OCI-LY1 (cell line): ENCODE results near the gene MACROD2.

ENCODE experiments used
- H2AFZ ChIP-seq: fragments of 200-600 bp; sonication (generic), shearing (Covaris generic); 2 replicates; pipeline ENCODE4 v1.6.0; 2014; ENCODE audit warnings: antibody characterized with exemption, mild to moderate bottlenecking, low read length
- H3F3A ChIP-seq: fragments of 200-600 bp; sonication (generic), shearing (Covaris generic); 2 replicates; pipeline ENCODE4 v1.6.0; 2014; ENCODE audit warnings: mild to moderate bottlenecking, antibody characterized with exemption, low read length, moderate library complexity; ENCODE audit not compliant: insufficient read depth
- H3K27ac ChIP-seq: fragments of 200-600 bp; sonication (generic); 2 replicates; pipeline ENCODE4 v1.5.1; 2014; ENCODE audit warnings: low read length, mixed run types, mild to moderate bottlenecking, low read depth; ENCODE audit not compliant: poor library complexity, severe bottlenecking
- H3K27me3 ChIP-seq: fragments of 200-600 bp; sonication (generic); 2 replicates; pipeline ENCODE4 v1.6.0; 2014; ENCODE audit warnings: antibody characterized with exemption, mild to moderate bottlenecking, low read length, moderate library complexity; ENCODE audit not compliant: insufficient read depth
- H3K36me3 ChIP-seq: fragments of 200-600 bp; sonication (generic); 2 replicates; pipeline ENCODE4 v1.6.1; 2014; ENCODE audit warnings: mild to moderate bottlenecking, antibody characterized with exemption, low read length, moderate library complexity, mixed read lengths; ENCODE audit not compliant: insufficient read depth
- H3K4me1 ChIP-seq: fragments of 200-600 bp; sonication (generic); 2 replicates; pipeline ENCODE4 v1.5.1; 2014; ENCODE audit warnings: mild to moderate bottlenecking, low read length, moderate library complexity; ENCODE audit not compliant: insufficient read depth, severe bottlenecking
- H3K4me2 ChIP-seq: fragments of 200-600 bp; sonication (generic), shearing (Covaris generic); 2 replicates; pipeline ENCODE4 v1.6.1; 2014; ENCODE audit warnings: low read length
- H3K4me3 ChIP-seq: fragments of 200-600 bp; sonication (generic); 2 replicates; pipeline ENCODE4 v1.5.1; 2014; ENCODE audit warnings: low read length, low read depth, mild to moderate bottlenecking, mixed read lengths; ENCODE audit not compliant: poor library complexity, severe bottlenecking
- H3K79me2 ChIP-seq: fragments of 200-600 bp; shearing (Covaris generic); 2 replicates; pipeline ENCODE4 v1.6.1; 2016; ENCODE audit warnings: mixed run types, low read length, mixed read lengths; ENCODE audit not compliant: insufficient read depth
- H3K9ac ChIP-seq: fragments of 200-600 bp; sonication (generic), shearing (Covaris generic); 2 replicates; pipeline ENCODE4 v1.6.1; 2014; ENCODE audit warnings: mild to moderate bottlenecking, low read length, mixed read lengths
- H3K9me2 ChIP-seq: fragments of 200-600 bp; sonication (generic), shearing (Covaris generic); 2 replicates; pipeline ENCODE4 v1.6.1; 2014; ENCODE audit warnings: low read depth, mild to moderate bottlenecking, low read length, mixed read lengths
- H3K9me3 ChIP-seq: fragments of 200-600 bp; shearing (Covaris generic); 2 replicates; pipeline ENCODE4 v1.6.1; 2014; ENCODE audit warnings: low read length, mixed read lengths
- H4K20me1 ChIP-seq: fragments of 200-600 bp; sonication (generic), shearing (Covaris generic); 2 replicates; pipeline ENCODE4 v1.6.0; 2016; ENCODE audit warnings: mild to moderate bottlenecking, low read length; ENCODE audit not compliant: insufficient read depth
- EZH2 ChIP-seq: fragments of 200-600 bp; sonication (generic), shearing (Covaris generic); IDR thresholded peaks from 2 replicates; pipeline ENCODE4 v1.8.0; 2017; ENCODE audit warnings: borderline replicate concordance, mixed run types, mild to moderate bottlenecking, antibody characterized with exemption, low read length, moderate library complexity, mixed read lengths
- TF ChIP-seq, protein P1 (sequence below): fragments of 200-600 bp; sonication (generic), shearing (Covaris generic); IDR thresholded peaks from 2 replicates; pipeline ENCODE4 v1.5.1; 2017; ENCODE audit warnings: mild to moderate bottlenecking, antibody characterized with exemption, low read length, moderate library complexity, mixed read lengths

The MACROD2 gene

DNA sequence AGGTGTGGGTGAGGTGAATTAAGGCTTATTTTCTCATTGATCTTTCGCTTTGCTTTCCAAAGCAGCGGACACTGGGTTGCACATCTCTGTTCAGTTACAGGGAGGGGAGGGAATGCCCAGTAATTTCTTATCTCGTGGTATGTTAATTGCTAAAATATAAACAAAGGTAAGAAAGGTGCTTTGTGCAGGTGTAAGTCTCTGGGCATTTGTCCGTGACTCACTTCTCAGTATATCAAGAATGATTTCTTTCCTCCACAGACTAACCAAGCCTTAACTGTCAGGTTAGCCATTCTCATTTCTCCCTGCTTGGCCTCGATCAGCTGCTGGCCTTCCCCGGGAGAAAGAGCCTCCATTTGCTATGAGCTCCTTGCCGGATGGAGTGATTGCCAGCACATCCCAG is 1715.9 kb downstream of the MACROD2 start:
- no peaks in the 10 kb centered on the region for H3K9me3 ChIP-seq
- H3F3A ChIP-seq, result no peaks in the 10 kb centered on the region
- H4K20me1 ChIP-seq, result no peaks in the 10 kb centered on the region
- no peak overlapping the region for H3K4me3 ChIP-seq
- H3K4me1 ChIP-seq, result no peaks in the 10 kb centered on the region
- H3K27ac ChIP-seq, result no peak overlapping the region
- no peaks in the 10 kb centered on the region for H3K9me2 ChIP-seq
- H3K27me3 ChIP-seq, result no peaks in the 10 kb centered on the region
- H3K4me2 ChIP-seq, result no peak overlapping the region
- no peaks in the 10 kb centered on the region for H3K79me2 ChIP-seq
- H2AFZ ChIP-seq, result no peak overlapping the region
- H3K36me3 ChIP-seq, result no peaks in the 10 kb centered on the region
- TF ChIP-seq, protein P1, sequence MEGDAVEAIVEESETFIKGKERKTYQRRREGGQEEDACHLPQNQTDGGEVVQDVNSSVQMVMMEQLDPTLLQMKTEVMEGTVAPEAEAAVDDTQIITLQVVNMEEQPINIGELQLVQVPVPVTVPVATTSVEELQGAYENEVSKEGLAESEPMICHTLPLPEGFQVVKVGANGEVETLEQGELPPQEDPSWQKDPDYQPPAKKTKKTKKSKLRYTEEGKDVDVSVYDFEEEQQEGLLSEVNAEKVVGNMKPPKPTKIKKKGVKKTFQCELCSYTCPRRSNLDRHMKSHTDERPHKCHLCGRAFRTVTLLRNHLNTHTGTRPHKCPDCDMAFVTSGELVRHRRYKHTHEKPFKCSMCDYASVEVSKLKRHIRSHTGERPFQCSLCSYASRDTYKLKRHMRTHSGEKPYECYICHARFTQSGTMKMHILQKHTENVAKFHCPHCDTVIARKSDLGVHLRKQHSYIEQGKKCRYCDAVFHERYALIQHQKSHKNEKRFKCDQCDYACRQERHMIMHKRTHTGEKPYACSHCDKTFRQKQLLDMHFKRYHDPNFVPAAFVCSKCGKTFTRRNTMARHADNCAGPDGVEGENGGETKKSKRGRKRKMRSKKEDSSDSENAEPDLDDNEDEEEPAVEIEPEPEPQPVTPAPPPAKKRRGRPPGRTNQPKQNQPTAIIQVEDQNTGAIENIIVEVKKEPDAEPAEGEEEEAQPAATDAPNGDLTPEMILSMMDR, result no peak
- no peak overlapping the region for H3K9ac ChIP-seq

DNA sequence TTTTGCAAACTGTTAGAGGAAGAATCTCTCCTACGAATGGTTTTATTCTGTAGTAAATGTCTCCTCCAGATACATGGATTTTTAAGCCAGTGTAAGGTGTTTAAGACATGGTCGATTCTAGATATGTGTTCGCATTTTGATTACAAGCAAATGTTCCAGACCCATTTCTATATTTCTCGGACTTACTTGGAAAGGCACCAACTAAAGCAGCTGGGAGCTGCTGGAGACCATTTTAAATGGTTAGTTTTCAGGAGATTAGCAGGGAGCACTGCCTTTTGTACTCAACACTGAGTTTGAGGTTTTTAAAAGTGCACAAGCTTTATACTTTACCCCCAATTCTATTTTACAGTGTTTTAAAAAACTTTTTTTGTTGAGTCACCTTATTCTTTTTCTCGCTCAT is 1720.9 kb downstream of the MACROD2 start:
- Histone ChIP-seq H3K27me3 (no peaks in the 10 kb centered on the region), H3K27ac (no peak overlapping the region), H3K9me2 (no peaks in the 10 kb centered on the region), H2AFZ (no peak overlapping the region), H4K20me1 (no peaks in the 10 kb centered on the region), H3K36me3 (no peaks in the 10 kb centered on the region), H3K9ac (no peak overlapping the region), H3K9me3 (no peaks in the 10 kb centered on the region), H3K79me2 (no peaks in the 10 kb centered on the region), H3K4me1 (no peaks in the 10 kb centered on the region), H3K4me2 (no peak overlapping the region), H3F3A (no peaks in the 10 kb centered on the region), H3K4me3 (no peak overlapping the region)
- no peak for TF ChIP-seq EZH2
- TF ChIP-seq, protein P1, result no peak

DNA sequence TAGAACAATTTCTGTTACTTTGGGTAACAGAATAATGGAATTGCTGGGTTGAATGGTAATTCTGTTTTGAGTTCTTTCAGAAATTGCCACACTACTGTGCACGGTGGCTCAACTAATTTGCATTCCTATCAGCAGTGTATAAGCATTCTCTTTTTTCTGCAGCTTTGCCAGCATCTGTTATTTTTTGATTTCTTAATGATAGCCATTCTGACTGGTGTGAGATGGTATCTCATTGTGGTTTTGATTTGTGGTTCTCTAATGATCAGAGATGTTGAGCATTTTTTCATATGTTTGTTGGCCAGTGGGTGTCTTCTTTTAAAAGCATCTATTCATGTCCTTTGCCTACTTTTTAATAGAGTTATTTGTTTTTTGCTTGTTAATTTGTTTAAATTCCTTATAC is 1731.1 kb downstream of the MACROD2 start:
- H3K27ac ChIP-seq, result no peak overlapping the region
- no peaks in the 10 kb centered on the region for H3K79me2 ChIP-seq
- H3K9ac ChIP-seq, result no peak overlapping the region
- H3K4me2 ChIP-seq, result no peak overlapping the region
- no peaks in the 10 kb centered on the region for H3F3A ChIP-seq
- no peaks in the 10 kb centered on the region for H3K9me2 ChIP-seq
- no peaks in the 10 kb centered on the region for H3K9me3 ChIP-seq
- H3K36me3 ChIP-seq, result no peaks in the 10 kb centered on the region
- no peaks in the 10 kb centered on the region for H3K27me3 ChIP-seq
- H4K20me1 ChIP-seq, result no peaks in the 10 kb centered on the region
- H2AFZ ChIP-seq, result no peak overlapping the region
- TF ChIP-seq, protein P1, result no peak
- TF ChIP-seq EZH2, result no peak
- no peak overlapping the region for H3K4me3 ChIP-seq
- H3K4me1 ChIP-seq, result no peaks in the 10 kb centered on the region
